ENCODE data around the gene PRKCA.

PRKCA gene

GRCh38 chr17:66420961-66421371 lies 118.6 kb downstream of the PRKCA start:
- no peak for DNase-seq

DNA sequence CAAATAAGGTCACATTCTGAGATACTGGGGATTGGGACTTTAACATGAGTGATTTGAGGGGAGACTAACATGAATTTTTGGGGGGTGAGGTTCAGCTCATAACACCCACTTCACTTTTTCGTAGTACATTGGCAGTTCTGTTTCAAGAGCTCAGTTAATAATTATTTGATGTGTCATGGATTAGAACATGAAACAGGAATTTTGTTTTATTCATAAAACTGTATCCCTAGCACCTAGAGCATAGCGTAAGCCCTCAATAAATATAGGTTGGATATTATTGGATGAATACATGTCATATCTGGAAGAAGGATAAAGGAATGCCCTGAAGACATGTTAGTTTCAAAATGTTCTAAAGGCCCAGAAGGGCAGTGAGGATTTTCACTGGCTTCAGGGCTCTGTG lies 119.8 kb downstream of the PRKCA start:
- DNase-seq: no peak

- DNase-seq: no peak
These were observed 120.9 kb downstream of the PRKCA start for GRCh38 chr17:66423056-66423955.

- no peak for DNase-seq
These were observed 123.5 kb downstream of the PRKCA start for GRCh38 chr17:66425756-66426396.

DNA sequence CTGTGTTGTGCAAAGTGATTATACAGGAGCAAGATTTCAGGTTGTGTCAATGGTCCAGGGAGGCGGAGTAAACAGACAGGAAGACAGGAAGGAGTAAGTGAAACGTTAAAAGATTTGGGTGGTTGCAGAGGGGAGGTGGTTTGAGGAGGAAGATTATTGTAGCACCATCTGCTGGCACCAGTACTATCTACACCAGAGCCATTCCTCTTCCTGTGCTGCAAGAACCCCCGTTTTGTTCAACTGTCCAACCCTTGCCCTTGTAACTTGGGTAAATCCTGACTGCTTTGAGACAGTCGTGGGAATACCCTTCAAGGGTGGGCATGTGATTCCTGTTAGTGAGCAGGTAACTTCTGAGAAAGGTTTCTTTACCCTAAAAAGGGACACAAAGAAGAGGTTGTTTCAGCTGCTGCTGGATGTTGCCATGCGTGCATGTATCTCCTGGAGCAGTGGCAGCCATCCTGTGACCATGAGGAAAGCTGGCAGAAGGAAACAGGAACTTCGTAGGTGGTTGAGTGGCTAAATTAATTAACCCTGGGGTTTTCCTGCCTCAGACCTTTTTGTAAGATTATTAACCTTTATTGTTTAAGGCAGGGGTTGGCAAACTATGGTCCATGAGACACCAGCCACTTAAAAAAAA lies 124.1 kb downstream of the PRKCA start:
- DNase-seq: peak; percentile 23 to 38

- no peak for DNase-seq
These were observed 124.7 kb downstream of the PRKCA start for GRCh38 chr17:66427134-66427533.

DNA sequence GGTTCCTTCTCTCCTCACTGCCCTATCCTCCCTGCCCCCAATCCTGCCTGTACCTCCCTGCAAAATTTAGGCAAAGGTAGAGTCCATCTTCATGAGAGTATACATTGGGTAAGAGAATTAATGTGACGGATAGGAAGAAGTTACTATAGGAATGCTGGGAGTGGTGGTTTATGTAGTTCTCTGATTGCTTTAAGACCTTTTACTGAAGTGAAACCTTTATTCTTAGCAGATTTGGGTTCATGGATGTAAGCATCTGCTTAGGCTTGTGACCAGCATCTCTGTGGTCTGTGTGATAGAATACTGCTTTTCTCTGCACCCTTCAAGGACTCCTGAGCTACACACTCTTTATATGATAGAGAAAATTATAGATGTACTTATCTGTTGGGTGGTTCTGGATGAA lies 127.3 kb downstream of the PRKCA start:
- no peak for DNase-seq

GRCh38 chr17:66430846-66431795 lies 128.7 kb downstream of the PRKCA start:
- no peak for DNase-seq

DNA sequence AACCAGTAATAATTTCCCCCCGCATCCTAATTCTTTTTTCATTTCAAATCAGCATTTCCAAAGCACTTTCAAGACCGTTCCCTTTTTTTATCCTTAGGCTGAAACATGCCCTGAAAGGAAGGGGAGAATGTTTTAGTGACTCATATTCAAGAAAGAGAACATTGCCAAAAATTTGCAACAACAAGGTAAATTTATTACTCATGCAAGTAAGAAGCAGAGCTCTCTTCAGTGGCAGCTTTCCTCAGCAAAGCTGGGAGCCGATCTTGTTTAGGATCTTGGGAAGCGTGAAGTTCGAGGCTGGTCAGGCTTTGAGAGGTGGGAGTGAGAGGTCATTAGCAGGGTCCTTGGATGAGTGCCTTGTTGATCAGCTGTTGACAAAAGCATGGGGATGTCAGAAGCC lies 129.5 kb downstream of the PRKCA start:
- DNase-seq: no peak

- no peak for DNase-seq
These were observed 130.1 kb downstream of the PRKCA start for GRCh38 chr17:66432411-66432957.

DNA sequence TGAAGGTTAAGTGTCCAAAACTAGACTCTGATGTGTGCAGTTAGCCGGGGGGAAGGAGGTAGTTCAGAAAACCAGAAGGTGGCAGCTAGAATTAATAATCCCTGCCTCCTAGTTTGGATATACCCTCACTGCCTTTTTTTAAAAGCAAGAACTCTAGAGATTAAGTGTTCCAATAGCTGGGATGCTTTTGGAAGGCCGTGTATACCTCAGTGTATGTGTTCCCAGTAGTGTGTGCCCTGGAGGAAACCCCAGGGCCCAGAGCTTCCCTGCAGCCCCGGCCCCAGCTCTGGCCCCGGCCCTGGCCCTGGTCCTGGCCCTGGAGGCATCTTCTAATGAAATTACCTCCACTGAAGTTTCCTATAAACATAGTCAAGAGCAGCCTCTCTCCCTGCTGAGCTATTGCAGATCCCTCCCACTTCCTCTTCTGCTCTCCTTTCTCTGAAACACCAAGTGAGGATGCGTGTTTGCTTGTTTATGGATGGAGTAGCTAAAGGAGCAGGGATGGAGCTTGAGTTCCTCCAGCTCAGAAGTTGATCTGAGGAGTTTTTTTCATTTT lies 130.7 kb downstream of the PRKCA start:
- DNase-seq: no peak

- DNase-seq: no peak
These were observed 132.8 kb downstream of the PRKCA start for GRCh38 chr17:66435182-66435581.

DNA sequence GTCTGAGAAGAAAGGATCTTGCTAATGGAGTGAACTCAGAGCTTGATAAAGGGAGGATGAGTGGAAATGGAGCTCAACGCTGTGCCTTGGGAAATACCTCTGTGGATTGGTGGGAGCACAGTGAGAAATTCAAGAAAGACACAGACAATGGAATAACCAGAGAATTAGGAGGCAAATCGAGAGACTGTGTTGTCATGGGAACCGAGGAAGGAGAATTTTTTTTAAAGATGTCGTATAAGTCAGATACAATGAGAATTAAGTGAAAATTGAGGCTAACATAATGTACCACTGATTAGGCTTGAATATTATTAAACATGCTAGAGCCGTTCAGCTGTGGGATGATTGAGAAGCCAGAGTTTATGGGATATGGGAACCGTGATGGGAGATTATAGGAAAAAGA lies 134.2 kb downstream of the PRKCA start:
- DNase-seq: no peak

GRCh38 chr17:66437476-66438026 lies 135.1 kb downstream of the PRKCA start:
- DNase-seq: peak in 1 of 2 donors; percentile 21

DNA sequence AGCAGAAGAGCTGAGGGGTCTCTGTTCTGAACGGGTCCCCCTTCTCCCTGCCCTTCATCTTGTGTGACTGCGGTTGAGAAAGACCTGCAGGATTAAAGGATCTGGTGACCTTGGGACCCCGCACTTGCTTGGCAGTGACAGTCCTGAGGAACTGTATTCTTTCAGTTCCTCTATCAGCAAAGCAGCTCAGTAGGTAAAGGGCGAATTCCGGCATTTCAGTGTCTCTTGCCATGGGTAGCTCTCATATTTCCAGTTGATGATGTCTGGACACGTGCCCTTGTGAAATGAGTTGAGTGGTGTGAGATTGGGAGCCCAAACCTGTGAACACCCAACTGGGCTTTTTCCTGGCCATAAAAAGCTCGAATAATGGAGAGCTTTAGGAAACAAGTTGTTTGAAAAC lies 135.7 kb downstream of the PRKCA start:
- DNase-seq: no peak

GRCh38 chr17:66441101-66441661 lies 138.8 kb downstream of the PRKCA start:
- DNase-seq: no peak

- DNase-seq: no peak
These were observed 140.8 kb downstream of the PRKCA start for GRCh38 chr17:66443166-66443565.

- DNase-seq: no peak
These were observed 141.2 kb downstream of the PRKCA start for GRCh38 chr17:66443606-66444005.

GRCh38 chr17:66444031-66444430 lies 141.6 kb downstream of the PRKCA start:
- no peak for DNase-seq

GRCh38 chr17:66445229-66445628 lies 142.8 kb downstream of the PRKCA start:
- DNase-seq: no peak

DNA sequence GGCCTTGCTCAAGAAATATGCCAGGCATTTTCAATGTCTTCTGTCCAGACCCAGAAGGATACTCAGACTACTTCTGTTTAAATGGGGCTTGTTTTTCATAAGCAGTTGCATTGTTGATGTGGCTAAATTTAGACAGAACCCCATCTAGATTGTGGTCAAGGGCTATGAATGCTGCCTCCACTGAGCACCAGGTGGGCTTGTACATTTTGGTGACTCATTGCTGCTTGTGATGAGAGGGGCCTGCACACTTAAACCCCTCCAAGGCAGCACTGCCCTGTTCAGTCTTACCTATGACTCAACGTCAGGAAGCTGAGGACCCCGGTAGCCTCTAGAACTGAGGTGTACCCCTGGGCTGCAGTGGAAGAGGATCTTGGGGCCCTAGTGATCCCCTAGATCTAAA lies 144.0 kb downstream of the PRKCA start:
- DNase-seq: no peak

Measured in stimulated activated CD4-positive, alpha-beta T cell treated with anti-CD3 and anti-CD28 coated beads, Interleukin-2, amount 100 ng/mL, for 24 hours (primary cell).